GM10248 (cell line): ENCODE data around the gene MRPS33.

ENCODE experiments used
- CTCF ChIA-PET: fragments of 300-600 bp; sonication (Branson Sonifier 250); formaldehyde crosslinking; extraction: SDS; loops from one replicate; lab custom pipeline; 2021; ENCODE audit warnings: antibody characterized with exemption; lab: Yijun Ruan, JAX
- POLR2A ChIA-PET: fragments of 350-650 bp; sonication (Branson Sonifier 250); formaldehyde crosslinking; extraction: SDS; loops from one replicate; lab custom pipeline; 2020; ENCODE audit warnings: antibody characterized with exemption; lab: Yijun Ruan, JAX
- DNase-seq: peaks from one replicate; pipeline ENCODE4 v3.0.0; 2012; ENCODE audit errors: extremely low spot score
- TF ChIP-seq, protein P1 (sequence below): IDR thresholded peaks from 2 replicates; pipeline ENCODE4 v1.5.1; 2012; ENCODE audit warnings: mild to moderate bottlenecking, low read depth; ENCODE audit errors: extremely low read depth, missing control alignments, control extremely low read depth

MRPS33 gene

GRCh38 chr7:140998715-140999114 lies 16.0 kb downstream of the MRPS33 start:
- TF ChIP-seq, protein P1, sequence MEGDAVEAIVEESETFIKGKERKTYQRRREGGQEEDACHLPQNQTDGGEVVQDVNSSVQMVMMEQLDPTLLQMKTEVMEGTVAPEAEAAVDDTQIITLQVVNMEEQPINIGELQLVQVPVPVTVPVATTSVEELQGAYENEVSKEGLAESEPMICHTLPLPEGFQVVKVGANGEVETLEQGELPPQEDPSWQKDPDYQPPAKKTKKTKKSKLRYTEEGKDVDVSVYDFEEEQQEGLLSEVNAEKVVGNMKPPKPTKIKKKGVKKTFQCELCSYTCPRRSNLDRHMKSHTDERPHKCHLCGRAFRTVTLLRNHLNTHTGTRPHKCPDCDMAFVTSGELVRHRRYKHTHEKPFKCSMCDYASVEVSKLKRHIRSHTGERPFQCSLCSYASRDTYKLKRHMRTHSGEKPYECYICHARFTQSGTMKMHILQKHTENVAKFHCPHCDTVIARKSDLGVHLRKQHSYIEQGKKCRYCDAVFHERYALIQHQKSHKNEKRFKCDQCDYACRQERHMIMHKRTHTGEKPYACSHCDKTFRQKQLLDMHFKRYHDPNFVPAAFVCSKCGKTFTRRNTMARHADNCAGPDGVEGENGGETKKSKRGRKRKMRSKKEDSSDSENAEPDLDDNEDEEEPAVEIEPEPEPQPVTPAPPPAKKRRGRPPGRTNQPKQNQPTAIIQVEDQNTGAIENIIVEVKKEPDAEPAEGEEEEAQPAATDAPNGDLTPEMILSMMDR: no peak
- POLR2A ChIA-PET: no interaction called here
- no peak for DNase-seq
- CTCF ChIA-PET: no interaction called here

DNA sequence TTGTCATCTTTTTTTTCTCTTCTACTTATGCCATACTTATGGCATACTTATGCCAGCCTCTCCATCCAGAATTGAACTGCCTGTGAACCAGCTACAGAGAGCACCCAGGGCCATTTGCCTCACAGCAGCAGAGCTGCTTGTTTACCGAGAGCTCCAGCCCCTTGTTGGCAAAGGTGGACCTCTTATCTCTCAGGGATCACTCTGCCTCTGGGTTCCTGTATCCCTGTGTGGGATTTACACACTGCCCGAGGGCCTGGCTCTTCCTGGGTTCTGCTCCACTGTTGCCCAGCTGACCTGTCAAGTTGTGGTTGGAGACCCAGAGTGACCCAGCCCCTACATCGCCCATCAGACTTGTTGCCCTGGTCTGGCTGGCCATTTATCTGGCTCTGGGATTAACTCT lies 22.3 kb downstream of the MRPS33 start:
- ChIA-PET POLR2A (no interaction called here), CTCF (interaction anchor here (1.8 to 3.2 kb wide), 2 partner anchors 9 to 182 kb away, joined by 5 to 10 read pairs; no protein-coding TSS in a partner anchor)
- TF ChIP-seq, protein P1: no peak
- DNase-seq: no peak

DNA sequence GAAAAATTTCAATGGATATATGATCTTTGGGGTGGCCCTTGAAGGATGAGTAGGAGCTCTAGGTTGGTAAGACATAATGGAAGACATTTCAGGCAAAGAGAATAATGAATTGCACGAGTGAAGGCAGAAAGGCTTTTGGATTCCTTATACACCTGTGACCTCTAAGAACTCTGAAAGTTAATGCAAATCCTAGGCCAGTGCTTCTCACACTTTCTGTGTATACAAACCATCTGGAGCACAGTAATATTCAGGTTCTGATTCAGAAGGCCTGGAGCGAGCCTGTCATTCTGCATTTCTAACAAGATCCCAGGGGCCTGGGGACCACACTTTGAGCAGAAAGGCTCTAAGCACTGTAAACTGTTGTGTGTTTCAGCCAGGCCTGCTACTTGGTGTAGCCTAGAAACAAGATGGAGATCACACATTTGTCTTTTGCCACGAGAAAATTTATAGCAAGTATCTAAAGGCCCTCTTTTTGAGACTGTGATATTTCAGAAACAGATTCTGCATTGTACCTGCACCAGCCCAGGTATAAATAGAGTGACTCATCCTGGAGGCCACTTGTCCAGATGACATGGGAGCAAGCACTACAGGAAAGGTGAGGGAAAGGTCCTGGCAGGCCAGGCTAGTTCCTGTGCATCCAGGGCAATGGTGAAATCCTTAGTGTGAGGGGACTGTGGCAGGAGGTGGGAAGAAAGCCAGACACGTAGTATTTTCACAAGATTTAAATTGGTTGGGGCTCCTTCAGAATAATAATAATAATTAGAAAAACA lies 24.4 kb downstream of the MRPS33 start:
- no peak for DNase-seq
- CTCF ChIA-PET: interaction anchor here (1.1 to 3.2 kb wide), 3 partner anchors 14 to 180 kb away, joined by 4 to 10 read pairs (median 4); partner anchors contain the start of gene MRPS33
- POLR2A ChIA-PET: no interaction called here
- TF ChIP-seq, protein P1: no peak

DNA sequence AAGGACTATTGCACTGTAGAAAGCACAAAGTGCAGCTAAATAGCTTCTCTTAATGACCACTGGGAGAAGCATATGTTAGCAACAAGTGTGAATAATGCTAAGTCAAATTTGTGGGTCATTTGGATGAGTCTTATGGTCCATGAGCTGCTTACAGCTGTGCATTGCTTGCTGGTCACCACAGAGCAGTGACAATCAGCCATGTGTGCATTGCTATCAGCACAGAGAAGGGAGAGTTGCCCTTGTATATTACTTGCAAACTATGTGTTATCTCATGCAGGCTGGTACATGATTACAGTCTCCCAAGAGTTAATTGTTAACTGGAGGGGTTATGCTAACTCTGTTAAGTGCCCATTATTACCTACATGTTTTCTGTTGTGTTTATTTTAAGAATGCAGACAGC lies 25.7 kb downstream of the MRPS33 start:
- no peak for DNase-seq
- TF ChIP-seq, protein P1: no peak
- ChIA-PET CTCF (interaction anchor here (0.8 kb wide), 1 partner anchor 18 kb away, joined by 3 read pairs; no protein-coding TSS in a partner anchor), POLR2A (no interaction called here)

GRCh38 chr7:140983802-140984201 lies 30.9 kb downstream of the MRPS33 start:
- TF ChIP-seq, protein P1: no peak
- POLR2A ChIA-PET: no interaction called here
- CTCF ChIA-PET: interaction anchor here (0.6 to 2.2 kb wide), 7 partner anchors 15 to 173 kb away, joined by 3 to 13 read pairs (median 4); no protein-coding TSS in a partner anchor
- no peak for DNase-seq

GRCh38 chr7:140982508-140982907 lies 32.2 kb downstream of the MRPS33 start:
- no peak for DNase-seq
- ChIA-PET POLR2A (no interaction called here), CTCF (interaction anchor here (1.0 to 2.2 kb wide), 7 partner anchors 10 to 171 kb away, joined by 3 to 13 read pairs (median 4); no protein-coding TSS in a partner anchor)
- TF ChIP-seq, protein P1: no peak
